AG08396 (cell line): ENCODE measurements around the gene LRATD1.
"Not testable (repeated sequence)": the region's sequence is repeated elsewhere in the genome, so short reads cannot be mapped to it uniquely, and the experiment has no call there.

Source experiments
- DNase-seq: peaks from one replicate; pipeline ENCODE4 v3.0.0; 2012; ENCODE audit warnings: low spot score, mixed read lengths

The LRATD1 gene, protein sequence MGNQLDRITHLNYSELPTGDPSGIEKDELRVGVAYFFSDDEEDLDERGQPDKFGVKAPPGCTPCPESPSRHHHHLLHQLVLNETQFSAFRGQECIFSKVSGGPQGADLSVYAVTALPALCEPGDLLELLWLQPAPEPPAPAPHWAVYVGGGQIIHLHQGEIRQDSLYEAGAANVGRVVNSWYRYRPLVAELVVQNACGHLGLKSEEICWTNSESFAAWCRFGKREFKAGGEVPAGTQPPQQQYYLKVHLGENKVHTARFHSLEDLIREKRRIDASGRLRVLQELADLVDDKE

DNA sequence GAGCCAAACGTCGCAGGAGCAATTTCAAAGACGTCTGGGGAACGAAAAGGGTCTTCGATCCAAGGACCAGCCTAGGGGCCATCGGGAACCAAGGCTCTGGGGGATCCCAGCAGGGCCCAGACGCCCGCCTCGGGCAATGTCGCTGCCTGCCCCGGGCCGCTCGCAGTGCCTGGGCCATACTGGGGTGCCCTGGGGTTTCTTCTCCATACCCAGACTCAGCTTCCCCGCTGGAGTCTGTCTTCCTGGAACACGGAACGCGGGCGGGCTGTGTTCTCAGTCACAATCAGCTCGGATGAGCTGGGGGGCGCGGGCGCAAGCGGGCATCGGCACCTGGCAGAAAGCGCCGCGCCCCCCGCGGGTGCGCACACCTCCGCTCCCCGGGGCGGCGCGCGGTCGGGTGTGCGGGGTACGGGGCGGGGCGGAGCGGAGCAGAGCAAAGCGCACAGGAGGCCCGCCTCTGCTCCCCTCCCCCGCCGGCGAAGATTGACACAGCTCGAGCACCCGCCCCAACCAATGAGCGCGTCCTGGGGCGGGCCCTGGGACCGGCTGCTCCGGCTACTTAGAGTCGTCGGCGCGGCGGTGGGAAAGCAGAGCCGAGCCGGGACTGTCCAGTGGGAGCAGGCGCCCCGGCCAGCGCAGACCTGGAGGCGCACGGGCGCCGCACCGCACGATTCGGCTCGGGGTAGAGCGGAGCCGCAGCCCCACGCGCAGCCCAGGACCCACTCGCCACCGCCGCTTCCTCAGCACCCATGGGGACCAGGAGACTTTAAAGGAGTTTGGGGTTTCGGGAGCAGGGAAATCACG is at the start of gene LRATD1:
TSS of gene LRATD1 (plus strand) at position 585 of the 804 bp plus-strand sequence. CDS start 1,263 bp downstream, outside the sequence.
- DNase-seq, result peak; percentile 92

DNA sequence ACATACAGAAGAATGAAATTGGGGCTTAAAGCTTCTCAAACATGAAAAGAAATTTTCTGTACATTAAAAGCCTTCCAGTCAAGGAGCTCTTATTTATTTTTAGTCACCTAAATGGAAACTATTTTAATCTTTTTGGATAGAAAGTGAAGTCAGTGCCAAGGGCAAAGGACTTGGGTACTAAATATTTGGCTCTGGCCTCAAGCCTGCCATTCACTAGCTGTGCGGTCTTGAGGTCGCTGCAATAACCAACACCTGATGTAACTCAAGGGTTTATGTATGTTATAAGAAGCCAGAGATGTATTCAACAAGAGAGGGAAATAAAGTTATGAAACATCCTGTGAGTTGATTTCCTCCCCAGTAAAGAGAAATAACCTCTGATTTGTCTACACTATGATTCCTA is 49.5 kb upstream of the LRATD1 start:
- DNase-seq, result no peak

DNA sequence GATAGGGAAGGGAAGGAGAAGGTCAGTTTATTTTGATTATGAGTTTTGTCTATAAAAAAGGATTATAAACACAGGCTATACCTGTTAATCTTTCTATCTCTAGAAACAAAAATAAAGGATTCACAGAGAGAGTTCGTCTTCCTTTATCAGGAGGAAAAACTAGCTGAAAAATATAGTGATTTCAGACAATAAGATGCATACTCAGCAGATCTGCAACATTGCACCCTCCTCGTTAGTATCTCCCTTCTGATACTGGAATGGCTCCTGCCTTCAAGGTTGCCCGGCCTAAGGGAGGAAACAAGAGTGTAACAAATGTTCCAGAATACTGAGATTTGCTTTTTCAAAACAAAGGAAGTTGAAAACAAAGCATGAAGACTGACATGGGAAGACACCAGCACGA is 48.7 kb upstream of the LRATD1 start:
- no peak for DNase-seq

DNA sequence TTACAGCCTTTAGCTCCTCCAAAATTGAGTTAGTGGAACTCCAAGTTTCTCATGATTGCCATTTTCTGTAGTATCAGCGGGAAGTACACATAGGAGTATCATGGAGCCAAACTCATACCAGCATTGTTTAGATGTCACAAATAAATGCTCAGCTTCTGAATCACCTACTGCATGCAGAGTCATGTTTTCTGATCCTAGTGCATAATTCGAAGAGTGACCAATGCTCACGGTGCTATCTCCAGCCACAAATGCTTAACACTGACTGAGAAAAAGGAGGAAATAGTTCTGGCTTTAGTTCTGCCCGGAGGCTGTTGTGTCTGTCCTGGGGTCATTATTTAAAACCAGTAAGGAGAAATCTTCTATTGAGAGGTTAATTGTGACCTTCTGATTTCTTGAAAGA is 45.4 kb upstream of the LRATD1 start:
- DNase-seq, result peak; percentile 14

DNA sequence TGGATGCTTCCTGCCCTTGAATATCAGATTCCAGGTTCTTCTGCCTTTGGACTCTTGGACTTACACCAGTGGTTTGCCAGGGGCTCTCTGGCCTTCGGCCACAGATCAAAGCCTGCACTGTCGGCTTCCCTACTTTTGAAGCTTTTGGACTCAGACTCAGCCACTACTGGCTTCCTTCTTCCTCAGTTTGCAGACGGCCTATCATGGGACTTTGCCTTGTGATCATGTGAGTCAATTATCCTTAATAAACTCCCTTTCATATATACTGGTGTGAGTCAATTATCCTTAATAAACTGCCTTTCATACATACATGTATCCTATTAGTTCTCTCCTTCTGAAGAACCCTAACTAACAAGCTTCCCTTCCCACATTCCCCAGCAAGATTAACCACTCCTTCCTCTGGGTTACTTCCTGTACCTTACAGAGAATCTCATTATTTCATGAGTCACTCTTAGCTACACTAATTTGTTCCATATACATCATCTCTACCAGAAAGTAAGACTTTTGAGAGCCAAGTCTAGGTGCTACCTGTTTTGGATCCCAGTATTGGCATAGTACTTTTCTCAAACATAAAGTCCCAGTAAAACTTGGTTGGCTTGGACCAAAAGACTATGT is 31.3 kb upstream of the LRATD1 start:
- DNase-seq, result no peak

DNA sequence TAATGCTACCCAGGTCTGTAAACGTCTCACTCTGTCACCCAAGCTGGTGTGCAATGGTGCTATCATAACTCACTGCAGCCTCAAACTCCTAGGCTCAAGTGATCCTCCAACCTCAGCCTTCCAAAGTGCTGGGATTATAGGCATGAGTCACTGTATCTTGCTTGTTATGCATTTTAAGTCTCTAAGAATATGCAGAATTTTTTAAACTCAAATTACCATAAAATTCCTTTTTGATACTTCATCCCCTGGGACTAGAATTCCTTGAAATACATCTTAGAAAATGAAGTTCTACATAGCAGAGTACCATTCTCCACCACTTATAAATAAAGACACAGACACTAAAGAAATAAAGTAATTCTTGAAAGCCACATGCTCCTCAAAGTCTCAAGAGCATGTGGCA is 30.2 kb upstream of the LRATD1 start:
- DNase-seq, result no peak

DNA sequence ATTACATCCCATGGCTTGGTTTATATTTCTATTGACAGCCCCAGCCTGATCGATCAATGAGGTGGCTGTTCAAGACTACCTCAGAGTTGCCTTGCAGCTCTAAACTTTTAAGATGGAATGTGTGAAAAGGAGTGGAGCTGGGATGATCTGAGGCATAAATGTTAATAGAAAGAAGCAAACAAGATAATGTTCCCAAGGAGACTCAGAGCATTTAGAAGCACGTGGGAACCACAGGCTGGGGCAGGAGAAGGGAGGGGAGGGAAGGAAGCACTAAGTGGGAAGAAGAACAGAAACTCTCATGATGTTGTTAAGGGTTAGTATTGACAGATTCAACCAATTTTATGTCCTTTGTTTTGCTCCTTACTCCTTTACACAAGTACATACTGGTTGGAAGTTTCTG is 28.8 kb upstream of the LRATD1 start:
- no peak for DNase-seq

DNA sequence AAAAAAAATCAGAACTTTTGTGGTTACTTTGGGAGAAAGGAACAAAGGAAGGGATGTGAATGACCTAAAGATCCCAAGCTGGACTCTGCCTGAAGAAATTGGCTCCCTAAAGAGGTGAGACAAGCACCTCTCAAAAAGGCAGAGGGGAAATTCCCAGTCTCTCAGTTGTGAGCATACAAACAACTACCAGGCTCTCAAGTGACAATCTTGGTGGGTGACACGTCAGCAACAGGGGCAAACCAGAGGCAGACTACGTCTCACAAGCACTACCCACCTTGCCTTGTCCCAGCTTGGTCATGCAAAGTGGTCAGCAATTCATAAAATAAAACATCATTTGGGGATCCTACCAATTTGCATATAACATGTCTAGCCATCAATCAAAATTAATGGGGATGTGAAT is 24.3 kb upstream of the LRATD1 start:
- DNase-seq, result no peak

DNA sequence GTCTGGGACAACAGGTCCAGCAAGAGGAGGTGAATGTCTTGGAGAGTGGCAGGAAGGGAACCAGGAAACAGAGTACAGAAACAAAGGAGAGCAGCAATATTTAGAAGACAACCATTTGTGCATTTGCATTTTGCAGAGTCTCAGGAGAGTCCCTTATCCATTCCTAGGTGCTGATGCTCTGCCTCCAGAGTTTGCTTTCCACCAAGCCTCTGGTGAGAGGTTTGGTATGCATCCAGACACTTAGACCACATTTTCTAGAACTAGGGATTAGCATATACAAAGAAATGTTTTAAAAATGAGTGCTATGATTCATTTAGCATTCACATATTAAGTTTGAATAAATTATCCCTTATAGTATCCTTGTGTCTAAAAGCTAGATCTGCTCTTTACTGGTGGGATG is 18.5 kb upstream of the LRATD1 start:
- no peak for DNase-seq

DNA sequence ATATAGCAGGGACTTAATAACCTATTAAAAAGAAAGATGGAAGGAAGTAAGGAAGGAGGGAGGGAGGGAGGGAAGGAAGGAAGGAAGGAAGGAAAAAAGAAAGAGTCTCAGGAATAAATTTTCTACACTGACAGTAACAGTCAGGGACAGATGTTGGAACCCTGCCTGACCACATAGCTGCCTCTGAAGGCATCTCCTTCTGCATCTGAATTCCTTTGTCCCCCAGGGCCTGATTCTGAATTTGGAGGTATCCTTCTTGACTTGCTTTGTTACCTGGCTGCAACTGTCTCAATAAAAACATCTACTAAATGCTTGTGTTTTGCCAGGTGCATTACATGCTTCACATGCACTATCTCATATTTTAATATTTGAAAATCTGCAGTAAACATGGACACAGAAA is 17.4 kb upstream of the LRATD1 start:
- no peak for DNase-seq

DNA sequence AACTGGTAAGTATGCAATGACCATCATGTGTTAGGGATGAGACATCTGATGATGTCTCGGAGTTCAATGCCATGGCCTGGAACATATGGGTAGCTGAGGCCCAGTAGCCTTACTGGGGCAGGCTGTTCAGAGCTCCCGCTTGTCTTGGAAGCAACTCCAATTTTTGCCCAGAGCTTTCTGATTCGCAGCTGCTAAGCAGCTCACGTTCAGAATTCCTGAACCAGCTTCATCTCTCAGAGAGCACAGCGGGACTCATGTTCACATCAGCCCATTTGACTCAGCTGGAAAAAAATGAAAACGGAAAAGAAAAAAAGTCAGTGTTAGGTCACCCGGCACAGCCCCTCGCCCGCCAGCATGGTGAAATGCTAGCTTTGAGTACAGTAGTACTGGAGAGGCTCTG is 16.8 kb upstream of the LRATD1 start:
- no peak for DNase-seq

DNA sequence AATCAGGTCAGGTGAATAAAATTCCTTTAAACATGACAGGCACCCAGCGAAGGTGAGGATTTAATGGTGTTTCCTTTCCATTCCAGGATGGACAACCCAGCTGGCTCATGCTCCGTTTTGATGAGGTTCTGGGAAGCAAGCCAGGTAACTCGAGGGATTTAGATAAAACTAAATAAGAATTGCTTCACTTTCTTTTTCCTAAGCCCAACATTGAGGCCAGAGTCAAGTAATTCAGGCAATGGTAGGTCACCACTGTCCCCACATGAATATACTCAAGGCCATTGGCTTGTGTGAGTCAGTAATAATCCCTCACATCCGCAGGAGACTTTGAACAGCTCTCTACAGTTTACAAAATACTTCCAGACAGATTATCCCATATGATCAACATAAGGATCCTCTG is 16.2 kb upstream of the LRATD1 start:
- DNase-seq, result peak; percentile 6

DNA sequence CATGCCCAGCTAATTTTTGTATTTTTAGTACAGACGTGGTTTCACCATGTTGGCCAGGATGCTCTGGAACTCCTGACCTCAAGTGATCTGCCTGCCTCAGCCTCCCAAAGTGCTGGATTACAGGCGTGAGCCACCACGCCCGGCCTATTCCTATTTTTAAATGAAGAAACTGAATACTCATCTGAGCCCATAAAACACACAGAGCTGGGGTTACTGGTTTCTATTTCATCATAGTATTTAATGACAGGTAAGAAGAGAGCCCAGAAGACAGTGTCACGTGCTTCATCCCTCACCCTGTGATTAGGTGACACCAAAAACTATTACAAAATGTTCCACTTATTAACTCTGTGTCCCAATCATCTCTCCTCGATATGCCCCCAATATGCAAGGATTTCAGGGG is 15.6 kb upstream of the LRATD1 start:
- DNase-seq, result no peak

DNA sequence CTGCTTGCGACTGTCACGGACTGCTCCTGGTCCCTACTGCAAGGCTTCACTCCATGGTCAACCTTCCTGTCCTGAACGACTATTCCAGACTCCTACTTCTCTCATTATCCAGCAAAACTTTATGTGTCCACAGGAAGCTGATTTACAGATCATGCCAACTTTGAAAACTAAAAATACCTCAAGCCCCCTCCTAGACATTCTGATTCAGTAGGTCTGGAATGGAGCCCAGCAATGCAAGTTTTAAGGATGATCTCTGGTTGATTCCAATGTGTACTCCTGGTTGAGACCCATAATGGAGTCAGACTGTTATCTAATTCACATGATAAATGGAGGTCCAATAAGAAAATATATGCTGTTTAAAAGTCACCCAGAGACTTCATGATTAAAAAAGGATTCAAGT is 13.1 kb upstream of the LRATD1 start:
- DNase-seq, result no peak

DNA sequence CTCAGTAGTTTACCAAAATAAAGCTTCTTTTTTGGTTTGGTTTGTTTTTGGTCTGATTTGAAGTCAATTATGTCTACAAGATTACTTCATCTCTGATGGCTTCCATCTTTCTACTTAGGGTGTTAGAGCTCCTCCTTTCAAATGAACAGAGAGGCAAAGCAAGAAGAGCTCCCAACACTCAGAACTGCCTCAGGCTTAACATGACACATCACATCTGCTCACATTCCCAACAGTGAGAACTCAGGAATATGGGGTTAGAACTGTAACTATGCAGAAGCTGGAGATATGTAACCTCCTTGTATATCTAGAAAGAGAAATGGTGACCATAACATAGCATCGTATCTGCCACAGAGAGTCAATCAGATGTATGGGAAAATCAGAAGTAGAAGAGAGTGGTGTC is 11.4 kb upstream of the LRATD1 start:
- DNase-seq, result no peak

DNA sequence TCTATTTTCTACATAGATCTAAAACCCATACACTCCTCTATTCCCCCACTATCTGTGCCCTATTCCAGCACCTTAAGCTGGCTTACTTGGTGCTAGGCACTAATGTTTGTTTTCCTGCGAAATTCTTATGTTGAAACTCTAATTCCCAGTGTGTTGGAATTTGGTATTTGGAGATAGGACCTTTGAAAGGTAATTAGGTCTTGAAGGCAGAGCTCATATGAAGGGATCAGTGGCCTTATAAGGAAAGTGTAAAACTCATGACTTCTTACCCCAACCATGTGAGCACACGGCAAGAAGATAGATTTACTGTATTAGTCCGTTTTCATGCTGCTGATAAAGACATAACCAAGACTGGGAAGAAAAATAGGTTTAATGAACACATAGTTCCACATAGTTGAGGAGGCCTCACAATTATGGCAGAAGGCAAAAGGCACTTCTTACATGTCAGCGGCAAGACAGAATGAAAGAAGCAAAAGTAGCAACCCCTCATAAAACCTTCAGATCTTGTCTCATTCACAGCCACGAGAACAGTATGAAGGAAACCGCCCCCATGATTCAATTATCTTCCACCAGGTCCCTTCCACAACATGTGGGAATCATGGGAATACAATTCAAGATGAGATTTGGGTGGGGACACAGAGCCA is 10.5 kb upstream of the LRATD1 start:
- no peak for DNase-seq

DNA sequence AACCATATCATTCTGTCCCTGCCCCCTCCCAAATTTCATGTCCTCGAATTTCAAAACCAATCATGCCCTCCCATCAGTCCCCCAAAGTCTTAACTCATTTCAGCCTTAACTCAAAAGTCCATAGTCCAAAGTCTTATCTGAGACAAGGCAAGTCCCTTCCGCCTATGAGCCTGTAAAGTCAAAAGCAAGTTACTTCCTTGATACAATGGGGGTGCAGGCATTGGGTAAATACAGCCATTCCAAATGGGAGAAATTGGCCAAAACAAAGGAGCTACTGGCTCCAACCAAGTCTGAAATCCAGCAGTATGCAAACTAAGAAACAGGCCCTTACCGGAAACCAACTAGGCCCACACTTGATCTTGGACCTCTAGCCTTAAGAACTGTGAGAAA is 10.0 kb upstream of the LRATD1 start:
- DNase-seq, result not testable (repeated sequence)

DNA sequence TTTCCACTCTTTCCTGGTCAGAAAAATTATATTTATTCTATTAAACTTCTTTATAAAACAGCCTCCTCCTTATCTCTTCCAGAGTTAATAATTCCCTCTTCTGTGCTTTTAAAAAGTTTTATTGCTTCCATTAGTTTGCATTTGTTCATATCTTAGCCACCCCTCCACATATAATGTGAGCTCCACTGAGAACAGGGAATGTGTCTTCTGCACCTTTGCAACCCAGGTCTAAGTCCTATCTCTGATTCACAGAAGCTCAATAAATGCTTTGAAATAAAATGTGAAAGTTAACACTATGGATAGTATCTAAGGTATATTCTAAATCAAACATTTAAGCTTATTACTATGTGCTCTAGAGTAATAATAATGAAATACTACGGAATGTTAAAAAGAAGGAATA is 9.3 kb upstream of the LRATD1 start:
- DNase-seq, result no peak

DNA sequence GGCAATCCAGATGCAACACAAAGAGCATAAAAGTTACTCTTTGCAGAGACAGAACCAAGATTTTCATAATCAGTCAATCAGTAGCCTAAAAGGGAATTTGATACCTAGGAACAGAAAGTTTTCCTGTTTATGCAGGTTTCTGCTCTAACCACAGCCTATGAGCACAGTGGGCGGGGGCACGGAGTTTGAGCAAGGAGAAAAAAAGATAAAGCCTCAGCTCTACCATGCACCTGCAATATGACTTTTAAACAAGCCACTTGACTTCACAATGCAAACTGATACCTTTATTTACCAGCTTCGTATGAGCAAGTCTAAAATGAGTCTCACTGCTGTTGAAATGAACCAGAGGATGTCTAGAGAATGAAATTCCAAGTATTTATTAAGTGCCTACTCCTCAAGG is 5.6 kb upstream of the LRATD1 start:
- no peak for DNase-seq

DNA sequence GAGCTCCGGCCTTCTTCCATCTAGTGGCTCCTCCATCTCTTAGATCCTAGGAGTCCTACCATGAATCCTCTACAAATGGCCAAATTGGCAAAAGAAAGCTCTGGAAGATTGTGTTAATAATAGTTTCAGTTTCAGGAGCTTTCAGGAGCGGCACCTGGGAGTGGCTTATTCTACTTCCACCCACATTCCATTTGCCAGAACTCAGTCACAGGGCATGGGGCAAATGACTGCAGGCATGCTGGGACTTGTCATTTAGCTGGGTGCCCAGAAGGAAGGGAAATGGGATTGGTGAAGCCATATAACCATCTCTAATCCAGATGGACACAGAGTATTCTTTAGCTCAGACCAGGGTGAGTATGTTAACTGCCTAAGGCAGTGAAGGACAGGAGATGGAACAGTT is 3.6 kb upstream of the LRATD1 start:
- DNase-seq, result peak; percentile 7

DNA sequence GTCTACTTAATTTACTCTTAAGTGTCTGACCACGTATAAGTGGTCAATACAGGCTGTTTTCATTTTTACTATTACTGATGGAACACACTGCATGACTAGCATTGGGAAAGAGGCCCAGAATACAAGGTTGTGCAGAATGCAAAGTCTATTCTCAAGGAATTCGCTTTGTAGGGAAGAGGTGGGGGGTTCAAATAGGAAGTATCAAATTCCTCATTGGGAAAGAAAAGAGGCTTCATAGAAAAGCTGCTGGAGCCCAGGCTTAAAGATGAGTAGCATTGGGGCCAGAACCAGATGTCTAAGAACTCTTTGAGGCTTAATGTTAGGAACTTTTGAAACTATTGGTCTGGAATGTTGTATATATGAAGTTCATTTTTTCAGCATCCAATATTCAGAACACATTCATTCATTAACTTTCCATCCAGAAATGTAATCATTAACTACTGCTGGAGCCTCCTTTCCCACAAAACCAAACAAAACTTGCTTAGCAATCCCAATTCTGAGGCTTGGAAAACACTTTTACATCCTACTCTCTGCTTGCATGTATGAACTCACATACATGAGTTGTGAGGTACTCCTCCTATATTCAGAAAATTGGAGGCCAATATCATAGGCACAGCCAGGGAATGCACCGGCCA is 994 bp upstream of the LRATD1 start:
- no peak for DNase-seq

DNA sequence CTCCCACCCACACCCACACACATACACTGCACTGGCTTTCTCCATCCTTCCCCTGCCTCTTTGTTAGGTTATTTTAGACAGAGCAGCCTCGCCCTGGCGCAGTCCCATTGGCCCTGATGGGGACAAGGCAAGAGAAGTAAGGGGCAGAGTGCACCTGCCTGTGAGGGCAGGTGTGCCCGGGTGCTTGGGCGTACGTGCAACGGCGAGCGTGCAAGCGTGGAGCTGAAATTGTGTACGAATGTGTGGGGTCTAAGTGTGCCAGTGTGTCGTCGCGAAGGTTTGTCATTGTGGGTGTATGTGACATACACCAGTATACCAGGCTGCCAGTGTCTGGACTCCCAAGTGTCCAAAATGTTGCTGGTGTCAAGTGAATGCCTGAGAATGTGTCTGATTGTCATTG is 544 bp downstream of the LRATD1 start:
- DNase-seq, result peak; percentile 8
